ENCODE measurements around the gene RMND5A.

RMND5A gene

GRCh38 chr2:86825036-86825692 is 105.1 kb downstream of the RMND5A start:
- in situ Hi-C loops (cut with HindIII; ENCODE audit: low pct_unique_long_range_greater_than_20kb, low sequenced_read_pairs) = no loop called here
- no peak for TF ChIP-seq JUND (IDR thresholded peaks at IDR 0.05; ENCODE audit: low read depth)
- DNase-seq (ENCODE audit: low read depth in 1 of 2, low spot score in 1 of 2) = no peak

GRCh38 chr2:86825693-86826381 is 105.7 kb downstream of the RMND5A start:
- no peak for DNase-seq (ENCODE audit: low read depth in 1 of 2, low spot score in 1 of 2)
- no peak for TF ChIP-seq JUND (IDR thresholded peaks at IDR 0.05; ENCODE audit: low read depth)
- in situ Hi-C loops (cut with HindIII; ENCODE audit: low pct_unique_long_range_greater_than_20kb, low sequenced_read_pairs) = no loop called here

- no peak for TF ChIP-seq JUND (IDR thresholded peaks at IDR 0.05; ENCODE audit: low read depth)
- DNase-seq (ENCODE audit: low read depth in 1 of 2, low spot score in 1 of 2) = no peak
- in situ Hi-C loops (cut with HindIII; ENCODE audit: low pct_unique_long_range_greater_than_20kb, low sequenced_read_pairs) = no loop called here
These were observed 106.9 kb downstream of the RMND5A start for GRCh38 chr2:86826951-86827350.
